GM23248 (cell line): Measurements from ENCODE around the gene DACH2. TPM values are rescaled to one million over a fixed set of nuclear protein-coding genes. Genes with fewer than 3 reads are reported as not detected.
A peak's percentile ranks its signal among the peaks of the same experiment; 100 is the strongest.

Source experiments
- DNase-seq: peaks from one replicate; pipeline ENCODE4 v3.0.0-alpha.2; 2015
- H2AFZ ChIP-seq: fragments of 200-600 bp; sonication (generic); 2 replicates; pipeline ENCODE4 v1.6.1; 2016; ENCODE audit warnings: antibody characterized with exemption
- H3F3A ChIP-seq: fragments of 200-600 bp; sonication (generic); 2 replicates; pipeline ENCODE4 v1.6.1; 2016; ENCODE audit warnings: mild to moderate bottlenecking, antibody characterized with exemption, mixed run types; ENCODE audit not compliant: insufficient read depth
- H3K27ac ChIP-seq: fragments of 200-600 bp; sonication (generic); 2 replicates; pipeline ENCODE4 v1.5.1; 2016; ENCODE audit warnings: mild to moderate bottlenecking
- H3K27me3 ChIP-seq: fragments of 200-600 bp; sonication (generic); replicated peaks from 2 replicates; pipeline ENCODE4 v1.6.1; 2016; ENCODE audit warnings: mild to moderate bottlenecking; ENCODE audit not compliant: insufficient read depth
- H3K36me3 ChIP-seq: fragments of 200-600 bp; sonication (generic); 2 replicates; pipeline ENCODE4 v1.6.1; 2016; ENCODE audit warnings: low read depth, mild to moderate bottlenecking
- H3K4me1 ChIP-seq: fragments of 200-600 bp; sonication (generic); 2 replicates; pipeline ENCODE4 v1.6.1; 2016; ENCODE audit warnings: mild to moderate bottlenecking; ENCODE audit not compliant: insufficient read depth
- H3K4me2 ChIP-seq: fragments of 200-600 bp; sonication (generic); one replicate; pipeline ENCODE4 v1.6.1; 2016; ENCODE audit warnings: mild to moderate bottlenecking; ENCODE audit not compliant: unreplicated experiment
- H3K4me3 ChIP-seq: fragments of 200-600 bp; sonication (generic); 2 replicates; pipeline ENCODE4 v1.5.1; 2016; ENCODE audit warnings: mild to moderate bottlenecking
- H3K79me2 ChIP-seq: fragments of 200-600 bp; sonication (generic); 2 replicates; pipeline ENCODE4 v1.6.1; 2016; ENCODE audit warnings: mild to moderate bottlenecking; ENCODE audit not compliant: insufficient read depth
- H3K9ac ChIP-seq: fragments of 200-600 bp; sonication (generic); 2 replicates; pipeline ENCODE4 v1.6.1; 2016; ENCODE audit warnings: mild to moderate bottlenecking
- H3K9me2 ChIP-seq: fragments of 200-600 bp; sonication (generic); 2 replicates; pipeline ENCODE4 v1.6.1; 2016; ENCODE audit warnings: mixed run types, mild to moderate bottlenecking, moderate library complexity; ENCODE audit not compliant: insufficient read depth
- H3K9me3 ChIP-seq: fragments of 200-600 bp; sonication (generic); one replicate; pipeline ENCODE4 v1.6.1; 2017; ENCODE audit warnings: low read depth
- H4K20me1 ChIP-seq: fragments of 200-600 bp; sonication (generic); 2 replicates; pipeline ENCODE4 v1.6.0; 2016; ENCODE audit not compliant: insufficient read depth
- EZH2 ChIP-seq: fragments of 200-600 bp; sonication (generic); IDR thresholded peaks from 2 replicates; pipeline ENCODE4 v1.6.1; 2018; ENCODE audit warnings: antibody characterized with exemption, mild to moderate bottlenecking; ENCODE audit not compliant: insufficient read depth, poor library complexity, severe bottlenecking
- EZH2phosphoT487 ChIP-seq: fragments of 200-600 bp; sonication (generic); IDR thresholded peaks from 2 replicates; pipeline ENCODE4 v1.6.1; 2018; ENCODE audit warnings: antibody characterized with exemption, moderate library complexity, mild to moderate bottlenecking, low read depth; ENCODE audit not compliant: insufficient read depth
- WGBS, 2 experiments: methylation state at CpG; one replicate each; pipeline ENCODE4 v1.1.6; 2015 to 2017; ENCODE audit warnings: low lambda C conversion rate in 2 of 2, low coverage in 1 of 2; ENCODE audit errors: missing lambda C conversion rate in 2 of 2; 5-methylcytosine and 5-hydroxymethylcytosine counted together
- in situ Hi-C: fragments of 300-500 bp; cut with MboI; formaldehyde crosslinking; loops from 2 replicates; pipeline ENCODE4 v1.15.0; 2020
- polyA plus RNA-seq: library from polyadenylated mRNA; unstranded; fragments of >200 nt; fragmentation: Nextera tagmentation; extraction: Ambion mirVana; gene quantifications from 2 replicates; pipeline ENCODE4 v1.2.1, GENCODE V29; 2016
- total RNA-seq: library from RNA; depleted of rRNA; stranded (reverse); fragments of >200 nt; shearing (Covaris generic); gene quantifications from 2 replicates; pipeline ENCODE4 v1.2.3, GENCODE V29; 2014; rRNA removed

Gene DACH2
- total RNA-seq (not detected in 2 replicates), polyA plus RNA-seq (not detected in 2 replicates)

- DNase-seq = peak; percentile 49
- in situ Hi-C loops = no loop called here
- no peaks in the 10 kb centered on the region for H3K36me3 ChIP-seq
- peak within 1 kb of the TSS; percentile 71 for H3K4me2 ChIP-seq
- TF ChIP-seq EZH2 (no peak), EZH2phosphoT487 (no peak)
- H3K27ac ChIP-seq = no peak within 1 kb of the TSS
- WGBS, 2 experiments = 1 to 2% methylated on average over 15 to 16 of the region's 34 CpGs
- H4K20me1 ChIP-seq = no peaks in the 10 kb centered on the region
- no peaks in the 10 kb centered on the region for H3K4me1 ChIP-seq
- H2AFZ ChIP-seq = peak within 1 kb of the TSS; percentile 75
- no peaks in the 10 kb centered on the region for H3K9me3 ChIP-seq
- H3K79me2 ChIP-seq = no peaks in the 10 kb centered on the region
- H3K27me3 ChIP-seq = no peaks in the 10 kb centered on the region
- no peak within 1 kb of the TSS for H3K9ac ChIP-seq
- no peaks in the 10 kb centered on the region for H3K9me2 ChIP-seq
- no peaks in the 10 kb centered on the region for H3F3A ChIP-seq
- H3K4me3 ChIP-seq = peak within 1 kb of the TSS; percentile 63
Observed at GRCh38 chrX:86148024-86148511, at the start of gene DACH2. Gene DACH2, plus strand, starts transcription at chrX:86148451.

GRCh38 chrX:86102341-86102740 is 45.9 kb upstream of the DACH2 start:
- no peaks in the 10 kb centered on the region for H3F3A ChIP-seq
- no peaks in the 10 kb centered on the region for H3K9me3 ChIP-seq
- H3K36me3 ChIP-seq = no peaks in the 10 kb centered on the region
- no peaks in the 10 kb centered on the region for H3K4me1 ChIP-seq
- in situ Hi-C loops = no loop called here
- H4K20me1 ChIP-seq = no peaks in the 10 kb centered on the region
- H2AFZ ChIP-seq = no peak overlapping the region
- no peak for TF ChIP-seq EZH2phosphoT487
- TF ChIP-seq EZH2 = no peak
- no peak overlapping the region for H3K9ac ChIP-seq
- no peak overlapping the region for H3K4me2 ChIP-seq
- H3K27me3 ChIP-seq = no peaks in the 10 kb centered on the region
- H3K27ac ChIP-seq = no peak overlapping the region
- no peaks in the 10 kb centered on the region for H3K9me2 ChIP-seq
- 19 to 21% methylated on average over 2 of the region's 2 CpGs for WGBS, 2 experiments
- no peaks in the 10 kb centered on the region for H3K79me2 ChIP-seq
- H3K4me3 ChIP-seq = no peak overlapping the region
- DNase-seq = no peak

GRCh38 chrX:86103061-86103460 is 45.2 kb upstream of the DACH2 start:
- Histone ChIP-seq H3K27ac (no peak overlapping the region), H3K36me3 (no peaks in the 10 kb centered on the region), H3K4me2 (no peak overlapping the region), H3K27me3 (no peaks in the 10 kb centered on the region), H3K9me3 (no peaks in the 10 kb centered on the region), H3K9me2 (no peaks in the 10 kb centered on the region), H2AFZ (no peak overlapping the region), H3F3A (no peaks in the 10 kb centered on the region), H3K4me3 (no peak overlapping the region), H3K4me1 (no peaks in the 10 kb centered on the region), H3K9ac (no peak overlapping the region), H3K79me2 (no peaks in the 10 kb centered on the region), H4K20me1 (no peaks in the 10 kb centered on the region)
- WGBS, 2 experiments = 0 to 10% methylated on average over 1 of the region's 1 CpG
- in situ Hi-C loops = no loop called here
- TF ChIP-seq EZH2phosphoT487 (no peak), EZH2 (no peak)
- no peak for DNase-seq

GRCh38 chrX:86104526-86104925 is 43.7 kb upstream of the DACH2 start:
- H3K27ac ChIP-seq = no peak overlapping the region
- in situ Hi-C loops = no loop called here
- H3K9me3 ChIP-seq = no peaks in the 10 kb centered on the region
- 12 to 23% methylated on average over 1 of the region's 1 CpG for WGBS, 2 experiments
- H3K27me3 ChIP-seq = no peaks in the 10 kb centered on the region
- H3K36me3 ChIP-seq = no peaks in the 10 kb centered on the region
- H3K9me2 ChIP-seq = no peaks in the 10 kb centered on the region
- H3K4me2 ChIP-seq = no peak overlapping the region
- no peaks in the 10 kb centered on the region for H3K79me2 ChIP-seq
- no peak overlapping the region for H3K9ac ChIP-seq
- DNase-seq = no peak
- no peak overlapping the region for H2AFZ ChIP-seq
- H3F3A ChIP-seq = no peaks in the 10 kb centered on the region
- H3K4me3 ChIP-seq = no peak overlapping the region
- H3K4me1 ChIP-seq = no peaks in the 10 kb centered on the region
- TF ChIP-seq EZH2 = no peak
- TF ChIP-seq EZH2phosphoT487 = no peak
- H4K20me1 ChIP-seq = no peaks in the 10 kb centered on the region

- Histone ChIP-seq H3K4me3 (no peak overlapping the region), H3K79me2 (no peaks in the 10 kb centered on the region), H3K27ac (no peak overlapping the region), H3K27me3 (no peaks in the 10 kb centered on the region), H3K36me3 (no peaks in the 10 kb centered on the region), H4K20me1 (no peaks in the 10 kb centered on the region), H3F3A (no peaks in the 10 kb centered on the region), H3K9ac (no peak overlapping the region), H3K4me2 (no peak overlapping the region), H3K4me1 (no peaks in the 10 kb centered on the region), H3K9me2 (no peaks in the 10 kb centered on the region), H3K9me3 (no peaks in the 10 kb centered on the region), H2AFZ (no peak overlapping the region)
- in situ Hi-C loops = no loop called here
- no peak for DNase-seq
- TF ChIP-seq EZH2phosphoT487 (no peak), EZH2 (no peak)
- 86% methylated on average over 1 of the region's 1 CpG; no CpG with 5 or more reads in 1 of the 2 experiments for WGBS, 2 experiments
Observed at GRCh38 chrX:86121916-86122315, 26.3 kb upstream of the DACH2 start.
